Heart right ventricle (tissue), 16 donors: Measurements from ENCODE around the gene HTR1B. TPM values are rescaled to one million over a fixed set of nuclear protein-coding genes. Genes with fewer than 3 reads are reported as not detected.

Experiments used
- ATAC-seq, 8 donors: fragments of 200-7000 bp; cut with Tn5 transposase; one replicate each; pipeline ENCODE4 v1.9.1; 2020; ENCODE audit warnings: mild to moderate bottlenecking in 8 of 8, moderate library complexity in 8 of 8, moderate number of reproducible peaks in 1 of 8
- DNase-seq, 2 donors: peaks; one replicate each; pipeline ENCODE4 v3.0.0-alpha.2; 2020
- H3K27ac ChIP-seq, 10 donors: fragments of 200-600 bp; sonication (generic) in 2 of 10; one replicate each; pipeline versions ENCODE4 v1.5.0 to v1.8.0; 2020 to 2022; ENCODE audit warnings: mild to moderate bottlenecking in 3 of 10
- H3K27me3 ChIP-seq, 7 donors: fragments of 200-600 bp; one replicate each; pipeline ENCODE4 v1.8.0; 2021 to 2022; ENCODE audit warnings: mild to moderate bottlenecking in 2 of 7
- H3K36me3 ChIP-seq, 9 donors: fragments of 200-600 bp; sonication (generic) in 1 of 9; one replicate each; pipeline versions ENCODE4 v1.5.0 to v1.8.0; 2020 to 2022; ENCODE audit warnings: mild to moderate bottlenecking in 2 of 9
- H3K4me1 ChIP-seq, 9 donors: fragments of 200-600 bp; sonication (generic) in 1 of 9; one replicate each; pipeline versions ENCODE4 v1.5.0 to v1.8.0; 2020 to 2022; ENCODE audit warnings: mild to moderate bottlenecking in 4 of 9
- H3K4me3 ChIP-seq, 10 donors: fragments of 200-600 bp; sonication (generic) in 2 of 10; one replicate each; pipeline versions ENCODE4 v1.5.0 to v1.8.0; 2020 to 2022; ENCODE audit warnings: mild to moderate bottlenecking in 7 of 10, moderate library complexity in 2 of 10
- H3K9me3 ChIP-seq, 11 donors: fragments of 200-600 bp in 10 of 11; sonication (generic) in 2 of 11; one replicate each; pipeline versions ENCODE4 v1.5.0 to v1.8.0; 2013 to 2022; ENCODE audit warnings: mild to moderate bottlenecking in 2 of 11, control low read depth in 1 of 11, moderate library complexity in 1 of 11
- WGBS, 2 donors: extraction: QIAGEN DNeasy Blood & Tissue Kit; methylation state at CpG; one replicate each; pipeline ENCODE4 v1.1.7; 2013; ENCODE audit warnings: inconsistent platforms in 1 of 2; 5-methylcytosine and 5-hydroxymethylcytosine counted together
- intact Hi-C, 10 donors: fragments of 100-400 bp; cut with DNase I; formaldehyde crosslinking; loops; one replicate each; pipeline versions ENCODE4 v1.11.1 to v1.14.2; 2022
- polyA plus RNA-seq, 2 donors: library from polyadenylated mRNA; stranded (reverse); fragments of 200-250 nt; gene quantifications; one replicate each; pipeline ENCODE4 v1.2.3, GENCODE V29; 2013
- total RNA-seq, 10 donors: library from RNA; stranded (reverse); fragmentation: NEBNext Ultra II Directional in 3 of 10; extraction: Animal tissue kit (Norgen Biotek cat#: 25700) in 3 of 10; gene quantifications; one replicate each; pipeline versions ENCODE4 v1.2.1 to v1.2.4, GENCODE V29; 2021 to 2023
- TF ChIP-seq, protein P1 (sequence below), 9 donors: fragments of 200-600 bp; sonication (generic) in 2 of 9; IDR thresholded peaks; one replicate each; pipeline versions ENCODE4 v1.5.0 to v1.8.0; 2021 to 2022; ENCODE audit warnings: antibody characterized with exemption in 9 of 9, mild to moderate bottlenecking in 5 of 9, moderate library complexity in 1 of 9
- donor health status: Arrhythmogenic right ventricular cardiomyopathy.
- donor health status: ischemic (EF 13 %, LVEDD 7.1; RV severe dilation, severe dysfunction).
- donor health status: healthy with polysubstance abuse.
- donor health status: DM: no; HTN: yes; CAD: no.
- donor health status: DM: no; HTN: no; CAD: no.
- donor health status: ischemic (EF 25% LVEDD 6.9; RV normal size, moderate dysfunction).
- donor health status: ischemic (EF 25% LVEDD 5.7; RV mildly dilated, moderate dysfunction).
- donor health status: healthy.
- donor health status: DM: yes; HTN: yes; CAD: no.
- donor health status: Ischemic cardiomyopathy.
- donor health status: ischemic (EF 35%, LVEDD 5.7; RV mildly dilated, moderate dysfunction).
- donor health status: nonischemic (EF 11% LVEDD 7.7; RV severe dilation, severe dysfunction).
- donor health status: DM: yes; HTN: yes; CAD: no.
- donor health status: PGD.
- donor health status: ischemic (EF 29% LVEDD 5.4; RV normal size, mild dysfunction).
- donor health status: nonischemic (EF 23%, LVEDD 6.1; RV moderate dilation, normal function).

Gene HTR1B
- total and polyA plus RNA-seq, 12 donors: 0.12 to 0.13 TPM; not detected in 10

DNA sequence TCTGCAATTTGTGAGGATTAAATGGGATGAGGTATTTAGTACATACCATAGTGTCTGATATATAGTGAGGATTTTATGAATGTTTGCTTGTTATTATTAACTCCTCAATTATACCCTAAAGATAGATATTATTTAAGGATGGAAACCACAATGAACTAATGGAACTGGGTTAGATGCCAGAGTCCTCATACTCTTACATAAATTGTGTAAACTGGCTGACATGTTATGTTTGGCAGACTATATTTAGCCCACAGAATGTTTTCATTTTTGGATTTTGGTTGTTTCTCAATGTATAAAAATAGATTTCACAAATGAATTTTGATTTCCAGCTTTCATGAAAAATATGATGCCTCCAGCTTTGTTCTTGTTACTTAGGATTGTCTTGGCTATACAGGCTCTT is 37.6 kb downstream of the HTR1B start:
- H3K27me3 ChIP-seq: no peaks in the 10 kb centered on the region
- H3K4me1 ChIP-seq: no peaks in the 10 kb centered on the region
- H3K27ac ChIP-seq: no peak overlapping the region
- H3K9me3 ChIP-seq: no peaks in the 10 kb centered on the region
- DNase-seq (no peak), ATAC-seq (no peak)
- TF ChIP-seq, protein P1, sequence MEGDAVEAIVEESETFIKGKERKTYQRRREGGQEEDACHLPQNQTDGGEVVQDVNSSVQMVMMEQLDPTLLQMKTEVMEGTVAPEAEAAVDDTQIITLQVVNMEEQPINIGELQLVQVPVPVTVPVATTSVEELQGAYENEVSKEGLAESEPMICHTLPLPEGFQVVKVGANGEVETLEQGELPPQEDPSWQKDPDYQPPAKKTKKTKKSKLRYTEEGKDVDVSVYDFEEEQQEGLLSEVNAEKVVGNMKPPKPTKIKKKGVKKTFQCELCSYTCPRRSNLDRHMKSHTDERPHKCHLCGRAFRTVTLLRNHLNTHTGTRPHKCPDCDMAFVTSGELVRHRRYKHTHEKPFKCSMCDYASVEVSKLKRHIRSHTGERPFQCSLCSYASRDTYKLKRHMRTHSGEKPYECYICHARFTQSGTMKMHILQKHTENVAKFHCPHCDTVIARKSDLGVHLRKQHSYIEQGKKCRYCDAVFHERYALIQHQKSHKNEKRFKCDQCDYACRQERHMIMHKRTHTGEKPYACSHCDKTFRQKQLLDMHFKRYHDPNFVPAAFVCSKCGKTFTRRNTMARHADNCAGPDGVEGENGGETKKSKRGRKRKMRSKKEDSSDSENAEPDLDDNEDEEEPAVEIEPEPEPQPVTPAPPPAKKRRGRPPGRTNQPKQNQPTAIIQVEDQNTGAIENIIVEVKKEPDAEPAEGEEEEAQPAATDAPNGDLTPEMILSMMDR (IDR thresholded peaks at IDR 0.05): no peak
- no peaks in the 10 kb centered on the region for H3K36me3 ChIP-seq
- intact Hi-C loops: loop anchor here in 1 of 10 donors (5.0 kb wide), 1 partner anchor 88 kb away; no protein-coding TSS in a partner anchor
- H3K4me3 ChIP-seq: no peak overlapping the region

DNA sequence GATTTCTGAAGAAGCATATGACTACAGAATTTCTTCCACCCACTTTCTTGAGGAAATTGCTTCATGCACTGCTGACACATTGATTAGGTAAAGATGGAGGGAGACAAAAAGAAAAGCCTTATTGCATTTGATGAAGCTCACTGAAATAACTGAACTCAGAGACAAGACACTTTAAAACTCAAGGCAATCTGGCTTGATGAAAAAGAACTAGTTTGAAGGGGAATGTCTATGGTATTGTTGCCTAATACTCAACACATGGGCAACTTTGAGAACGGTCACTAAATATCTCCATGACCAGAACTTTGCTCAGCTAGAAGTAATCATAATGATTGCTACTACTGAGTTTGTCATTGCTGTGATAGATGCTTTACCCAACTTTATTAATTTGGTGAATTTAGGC is 38.1 kb downstream of the HTR1B start:
- TF ChIP-seq, protein P1 (IDR thresholded peaks at IDR 0.05): no peak
- Histone ChIP-seq H3K27ac (no peak overlapping the region), H3K9me3 (no peaks in the 10 kb centered on the region), H3K4me3 (no peak overlapping the region), H3K4me1 (no peaks in the 10 kb centered on the region), H3K36me3 (no peaks in the 10 kb centered on the region), H3K27me3 (no peaks in the 10 kb centered on the region)
- intact Hi-C loops: loop anchor here in 1 of 10 donors (5.0 kb wide), 1 partner anchor 88 kb away; no protein-coding TSS in a partner anchor
- WGBS, 2 donors: 0 to 67% methylated on average over 1 of the region's 1 CpG
- no peak for DNase-seq
- no peak for ATAC-seq

DNA sequence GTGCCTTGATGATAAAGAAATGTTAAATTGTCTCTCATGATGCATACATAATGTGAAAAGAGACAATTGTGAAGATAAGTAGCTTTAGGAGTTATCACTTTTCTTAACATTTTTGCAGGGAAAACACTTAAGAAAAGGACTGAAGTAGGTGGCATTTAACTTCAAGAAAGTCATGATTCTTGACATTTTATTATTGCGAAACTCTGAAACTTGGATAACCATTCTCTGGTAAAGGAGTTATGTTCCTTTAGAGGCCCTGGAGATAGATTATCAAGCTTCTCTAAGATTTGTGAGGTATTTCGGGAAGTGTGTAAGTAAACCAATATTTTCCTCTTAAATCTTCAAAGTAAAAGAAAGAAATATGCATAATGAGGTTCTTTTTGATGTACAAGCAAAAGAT is 38.5 kb downstream of the HTR1B start:
- no peak for ATAC-seq
- WGBS, 2 donors: 82 to 89% methylated on average over 2 of the region's 2 CpGs
- Histone ChIP-seq H3K4me1 (no peaks in the 10 kb centered on the region), H3K27me3 (no peaks in the 10 kb centered on the region), H3K27ac (no peak overlapping the region), H3K4me3 (no peak overlapping the region), H3K36me3 (no peaks in the 10 kb centered on the region), H3K9me3 (no peaks in the 10 kb centered on the region)
- no peak for DNase-seq
- TF ChIP-seq, protein P1 (IDR thresholded peaks at IDR 0.05): no peak
- intact Hi-C loops: loop anchor here in 1 of 10 donors (5.0 kb wide), 1 partner anchor 87 kb away; no protein-coding TSS in a partner anchor

DNA sequence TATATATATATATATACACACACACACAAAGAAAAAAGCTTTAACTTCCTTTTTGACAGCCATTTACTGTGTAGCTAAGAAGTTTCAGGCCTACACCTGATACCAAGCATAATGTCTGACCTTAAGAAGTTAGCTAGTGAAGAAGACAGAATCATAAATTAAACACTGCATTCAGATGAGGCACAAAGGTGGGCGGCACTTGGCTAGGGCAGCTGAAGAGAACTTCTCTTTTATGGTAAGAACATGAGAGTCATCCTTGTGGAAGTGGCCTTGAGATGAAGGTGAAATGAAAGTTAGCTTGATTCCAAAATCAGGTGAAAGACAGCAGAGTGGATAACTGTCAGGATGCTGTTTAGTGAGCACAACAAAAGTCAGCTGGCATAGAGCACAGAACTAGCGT is 46.5 kb downstream of the HTR1B start:
- WGBS, 2 donors: 93 to 95% methylated on average over 2 of the region's 2 CpGs
- H3K4me3 ChIP-seq: no peak overlapping the region
- TF ChIP-seq, protein P1 (IDR thresholded peaks at IDR 0.05): no peak

More for the DNA sequence above, 46.5 kb downstream of the HTR1B start:
- Histone ChIP-seq H3K9me3 (peaks cover 0 to 4% (median 0%) of the 10 kb centered on the region in 11 donors), H3K4me1 (no peaks in the 10 kb centered on the region), H3K36me3 (no peaks in the 10 kb centered on the region), H3K27ac (no peak overlapping the region), H3K27me3 (no peaks in the 10 kb centered on the region)
- ATAC-seq: no peak
- no peak for DNase-seq
- intact Hi-C loops: no loop called here
